CD14-positive monocyte (primary cell): ENCODE results near the gene SRSF7. TPM values are rescaled to one million over a fixed set of nuclear protein-coding genes. Genes with fewer than 3 reads are reported as not detected.

Experiments used
- DNase-seq, 3 donors: peaks; one replicate each; pipeline ENCODE4 v3.0.0-alpha.2; 2011 to 2022
- H2AFZ ChIP-seq: 2 replicates; pipeline ENCODE4 v1.6.0; 2012; ENCODE audit warnings: mild to moderate bottlenecking, low read depth, low read length, inconsistent platforms; ENCODE audit not compliant: insufficient read depth, poor library complexity, severe bottlenecking
- H3K27ac ChIP-seq, 2 donors: 1 replicate in 1 of 2; 2 replicates in 1 of 2; pipeline ENCODE4 v1.5.1; 2012 to 2013; ENCODE audit warnings: low read length in 2 of 2, control low read depth in 1 of 2, inconsistent platforms in 1 of 2, low read depth in 1 of 2, mild to moderate bottlenecking in 1 of 2
- H3K27me3 ChIP-seq, 2 donors: one replicate each; pipeline versions ENCODE4 v1.6.0 to v1.6.1; 2011 to 2013; ENCODE audit warnings: low read length in 2 of 2; ENCODE audit not compliant: control insufficient read depth in 2 of 2, insufficient read depth in 2 of 2
- H3K36me3 ChIP-seq, 2 donors: replicated peaks in 1 of 2; 1 replicate in 1 of 2; 2 replicates in 1 of 2; pipeline versions ENCODE4 v1.5.1 to v1.6.1; 2012 to 2013; ENCODE audit warnings: low read length in 2 of 2, control low read depth in 1 of 2, inconsistent platforms in 1 of 2, mild to moderate bottlenecking in 1 of 2; ENCODE audit not compliant: insufficient read depth in 2 of 2, control insufficient read depth in 1 of 2
- H3K4me1 ChIP-seq, 2 donors: 1 replicate in 1 of 2; 2 replicates in 1 of 2; pipeline versions ENCODE4 v1.5.1 to v1.6.1; 2012 to 2013; ENCODE audit warnings: low read length in 2 of 2, control low read depth in 1 of 2, inconsistent platforms in 1 of 2, mild to moderate bottlenecking in 1 of 2, moderate library complexity in 1 of 2; ENCODE audit not compliant: insufficient read depth in 2 of 2, control insufficient read depth in 1 of 2
- H3K4me2 ChIP-seq: replicated peaks from 2 replicates; pipeline ENCODE3; 2012; ENCODE audit warnings: low read length, moderate library complexity, mild to moderate bottlenecking; ENCODE audit not compliant: poor library complexity, severe bottlenecking; ENCODE audit errors: extremely low read depth
- H3K4me3 ChIP-seq, 3 experiments: fragments of 200-600 bp in 1 of 3; sonication (generic) in 1 of 3; replicated peaks in 1 of 3; 1 replicate in 2 of 3; 2 replicates in 1 of 3; pipeline ENCODE4 v1.5.1; 2011 to 2013; ENCODE audit warnings: low read length in 3 of 3, mild to moderate bottlenecking in 3 of 3, control low read depth in 2 of 3, low read depth in 2 of 3, inconsistent platforms in 1 of 3, moderate library complexity in 1 of 3
- H3K79me2 ChIP-seq: 2 replicates; pipeline ENCODE4 v1.6.0; 2012; ENCODE audit warnings: mild to moderate bottlenecking, control low read depth, inconsistent platforms, low read length, moderate library complexity; ENCODE audit not compliant: insufficient read depth
- H3K9ac ChIP-seq: 2 replicates; pipeline ENCODE4 v1.6.0; 2017; ENCODE audit warnings: low read length, mild to moderate bottlenecking; ENCODE audit not compliant: insufficient read depth, poor library complexity, severe bottlenecking
- H3K9me3 ChIP-seq, 2 donors: replicated peaks in 1 of 2; 1 replicate in 1 of 2; 2 replicates in 1 of 2; pipeline versions ENCODE4 v1.5.1 to v1.6.1; 2012 to 2013; ENCODE audit warnings: low read length in 2 of 2, control low read depth in 1 of 2; ENCODE audit not compliant: control insufficient read depth in 1 of 2, insufficient read depth in 1 of 2
- H4K20me1 ChIP-seq: 2 replicates; pipeline ENCODE4 v1.6.0; 2012; ENCODE audit warnings: mild to moderate bottlenecking, low read length, control low read depth, moderate library complexity; ENCODE audit not compliant: insufficient read depth
- H3K27ac Mint-ChIP-seq, 7 donors: one replicate each; pipeline ENCODE4 v1.8.0; 2020; ENCODE audit warnings: mild to moderate bottlenecking in 7 of 7, mixed read lengths in 7 of 7, moderate library complexity in 6 of 7, inconsistent platforms in 2 of 7
- H3K27me3 Mint-ChIP-seq, 3 donors: one replicate each; pipeline ENCODE4 v1.8.0; 2021 to 2022; ENCODE audit warnings: low read depth in 3 of 3, mild to moderate bottlenecking in 3 of 3, mixed read lengths in 3 of 3, moderate library complexity in 3 of 3, inconsistent platforms in 1 of 3
- H3K36me3 Mint-ChIP-seq, 2 donors: one replicate each; pipeline ENCODE4 v1.8.0; 2020; ENCODE audit warnings: mixed read lengths in 2 of 2, inconsistent platforms in 1 of 2, mild to moderate bottlenecking in 1 of 2
- H3K4me1 Mint-ChIP-seq: one replicate; pipeline ENCODE4 v1.8.0; 2020; ENCODE audit warnings: mild to moderate bottlenecking, mixed read lengths
- H3K4me3 Mint-ChIP-seq, 2 donors: one replicate each; pipeline ENCODE4 v1.8.0; 2020; ENCODE audit warnings: mild to moderate bottlenecking in 2 of 2, mixed read lengths in 2 of 2, moderate library complexity in 1 of 2
- H3K9me3 Mint-ChIP-seq, 7 donors: one replicate each; pipeline ENCODE4 v1.8.0; 2020 to 2022; ENCODE audit warnings: mixed read lengths in 7 of 7, mild to moderate bottlenecking in 6 of 7, moderate library complexity in 6 of 7, inconsistent platforms in 2 of 7
- WGBS: methylation state at CpG from one replicate; pipeline ENCODE4 v1.1.5; 2013; ENCODE audit warnings: missing lambda C conversion rate; ENCODE audit not compliant: insufficient coverage; 5-methylcytosine and 5-hydroxymethylcytosine counted together
- intact Hi-C, 2 donors: fragments of 100-400 bp; cut with micrococcal nuclease; formaldehyde crosslinking; loops; one replicate each; pipeline versions ENCODE4 v1.15.0 to v1.15.1; 2023
- polyA plus RNA-seq, 3 donors: library from polyadenylated mRNA; depleted of rRNA in 1 of 3; unstranded in 2 of 3; stranded (reverse) in 1 of 3; fragments of 300-500 nt in 2 of 3; fragments of >200 nt in 1 of 3; fragmentation: Illumina TruSeq in 2 of 3; gene quantifications; 1 replicate in 2 of 3; 2 replicates in 1 of 3; pipeline ENCODE4 v1.2.3, GENCODE V29; 2012 to 2021
- TF ChIP-seq, protein P1 (sequence below): fragments of 200-600 bp; IDR thresholded peaks from one replicate; pipeline ENCODE4 v1.8.0; 2022; ENCODE audit warnings: antibody characterized with exemption, mild to moderate bottlenecking

Gene SRSF7
- polyA plus RNA-seq, 3 donors: 226 to 299 (median 246) TPM

DNA sequence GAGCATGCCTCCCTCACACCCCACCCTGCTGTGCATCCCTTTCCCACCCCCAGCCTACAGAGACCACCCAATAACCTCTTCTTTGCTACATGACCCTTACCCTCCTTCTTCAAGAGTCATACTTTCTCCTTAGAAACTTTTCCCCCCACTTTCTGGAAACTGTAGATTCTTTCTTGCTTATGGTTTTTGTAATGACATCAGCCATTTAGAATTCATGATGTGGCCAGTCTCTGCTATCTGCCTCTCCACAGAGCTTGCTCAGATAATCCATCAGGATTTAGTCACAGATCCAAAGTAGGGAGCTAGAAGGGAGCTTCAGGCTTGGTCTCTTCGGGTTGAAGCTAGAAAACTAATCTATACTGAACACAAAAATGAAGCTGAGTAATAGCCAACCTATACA is 48.7 kb downstream of the SRSF7 start:
- no peak for DNase-seq

DNA sequence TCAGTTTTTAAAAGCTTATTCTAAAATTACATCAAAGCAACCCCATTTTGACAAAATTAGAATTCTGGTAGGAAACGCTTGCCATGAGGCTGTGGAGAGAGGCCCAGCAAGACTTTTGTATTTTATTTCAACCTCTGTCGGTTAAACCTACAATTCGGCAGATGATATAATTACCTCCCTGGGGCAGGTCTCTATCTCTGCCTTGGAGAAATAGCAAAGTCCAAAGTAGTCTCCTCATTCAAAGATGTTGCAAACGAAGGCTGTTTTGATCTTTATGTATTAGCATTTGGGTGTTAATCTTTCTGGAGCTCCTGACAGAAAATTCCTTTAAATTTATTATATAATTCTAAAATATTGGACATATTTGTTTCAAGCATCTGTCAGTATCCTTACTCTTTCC is 49.6 kb downstream of the SRSF7 start:
- Histone ChIP-seq H3K4me1 (no peaks in the 10 kb centered on the region), H3K79me2 (no peaks in the 10 kb centered on the region), H4K20me1 (no peaks in the 10 kb centered on the region), H3K4me3 (no peak overlapping the region), H3K27me3 (no peaks in the 10 kb centered on the region), H3K9ac (no peak overlapping the region), H3K36me3 (no peaks in the 10 kb centered on the region), H3K27ac (no peak overlapping the region), H2AFZ (no peak overlapping the region), H3K9me3 (no peaks in the 10 kb centered on the region), H3K4me2 (no peak overlapping the region)
- intact Hi-C loops: no loop called here
- Mint-ChIP-seq H3K36me3 (peaks cover 16 to 20% of the 10 kb centered on the region in 2 donors), H3K27ac (no peak overlapping the region), H3K9me3 (peaks cover 0 to 2% (median 0%) of the 10 kb centered on the region in 7 donors), H3K4me1 (no peaks in the 10 kb centered on the region), H3K27me3 (peaks cover 0 to 1% (median 0%) of the 10 kb centered on the region in 3 donors), H3K4me3 (no peak overlapping the region)
- WGBS: no CpG with 5 or more reads among the region's 4 CpGs
- TF ChIP-seq, protein P1, sequence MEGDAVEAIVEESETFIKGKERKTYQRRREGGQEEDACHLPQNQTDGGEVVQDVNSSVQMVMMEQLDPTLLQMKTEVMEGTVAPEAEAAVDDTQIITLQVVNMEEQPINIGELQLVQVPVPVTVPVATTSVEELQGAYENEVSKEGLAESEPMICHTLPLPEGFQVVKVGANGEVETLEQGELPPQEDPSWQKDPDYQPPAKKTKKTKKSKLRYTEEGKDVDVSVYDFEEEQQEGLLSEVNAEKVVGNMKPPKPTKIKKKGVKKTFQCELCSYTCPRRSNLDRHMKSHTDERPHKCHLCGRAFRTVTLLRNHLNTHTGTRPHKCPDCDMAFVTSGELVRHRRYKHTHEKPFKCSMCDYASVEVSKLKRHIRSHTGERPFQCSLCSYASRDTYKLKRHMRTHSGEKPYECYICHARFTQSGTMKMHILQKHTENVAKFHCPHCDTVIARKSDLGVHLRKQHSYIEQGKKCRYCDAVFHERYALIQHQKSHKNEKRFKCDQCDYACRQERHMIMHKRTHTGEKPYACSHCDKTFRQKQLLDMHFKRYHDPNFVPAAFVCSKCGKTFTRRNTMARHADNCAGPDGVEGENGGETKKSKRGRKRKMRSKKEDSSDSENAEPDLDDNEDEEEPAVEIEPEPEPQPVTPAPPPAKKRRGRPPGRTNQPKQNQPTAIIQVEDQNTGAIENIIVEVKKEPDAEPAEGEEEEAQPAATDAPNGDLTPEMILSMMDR: no peak
- DNase-seq: no peak

More for the DNA sequence above, 48.7 kb downstream of the SRSF7 start:
- WGBS: 100% methylated on average over 1 of the region's 1 CpG
- Histone ChIP-seq H3K79me2 (no peaks in the 10 kb centered on the region), H3K27ac (no peak overlapping the region), H3K36me3 (no peaks in the 10 kb centered on the region), H3K4me3 (no peak overlapping the region), H3K27me3 (no peaks in the 10 kb centered on the region), H3K4me2 (no peak overlapping the region), H2AFZ (no peak overlapping the region), H3K9me3 (no peaks in the 10 kb centered on the region), H3K4me1 (no peaks in the 10 kb centered on the region), H4K20me1 (no peaks in the 10 kb centered on the region), H3K9ac (no peak overlapping the region)
- intact Hi-C loops: no loop called here
- peaks cover 17 to 19% of the 10 kb centered on the region in 2 donors for H3K36me3 Mint-ChIP-seq
- TF ChIP-seq, protein P1: no peak
- H3K4me3 Mint-ChIP-seq: no peak overlapping the region
- peaks cover 0 to 1% (median 0%) of the 10 kb centered on the region in 3 donors for H3K27me3 Mint-ChIP-seq
- H3K9me3 Mint-ChIP-seq: peaks cover 0 to 2% (median 0%) of the 10 kb centered on the region in 7 donors
- H3K4me1 Mint-ChIP-seq: no peaks in the 10 kb centered on the region
- H3K27ac Mint-ChIP-seq: no peak overlapping the region
